ENCODE measurements around the gene NT5C1B.

DNA sequence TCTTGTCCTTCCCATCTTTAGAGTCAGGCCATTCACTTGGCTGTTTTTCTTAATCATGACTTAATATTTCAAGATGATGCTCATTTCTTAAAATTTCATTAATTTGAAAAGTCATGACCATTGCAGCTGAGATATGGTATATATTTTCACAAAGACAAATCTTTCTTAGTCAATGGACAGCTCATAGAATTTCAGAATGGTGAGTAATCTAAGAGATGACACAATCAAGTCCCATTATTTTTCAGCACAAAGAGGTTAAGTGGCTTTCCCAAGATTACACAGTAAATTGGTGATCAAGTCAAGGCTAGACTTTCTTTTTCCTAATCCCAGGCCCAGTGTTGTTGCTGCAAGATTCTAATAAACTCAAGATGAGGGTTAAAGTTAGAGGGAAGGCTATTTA lies 34.4 kb upstream of the NT5C1B start:
- TF ChIP-seq POLR2A (IDR thresholded peaks at IDR 0.05) (no peak), CTCF (IDR thresholded peaks at IDR 0.05) (no peak)

All from body of pancreas (tissue), 4 donors.